ENCODE measurements around the gene AFP.
"Not testable (repeated sequence)": the region's sequence is repeated elsewhere in the genome, so short reads cannot be mapped to it uniquely, and the experiment has no call there.

AFP gene

DNA sequence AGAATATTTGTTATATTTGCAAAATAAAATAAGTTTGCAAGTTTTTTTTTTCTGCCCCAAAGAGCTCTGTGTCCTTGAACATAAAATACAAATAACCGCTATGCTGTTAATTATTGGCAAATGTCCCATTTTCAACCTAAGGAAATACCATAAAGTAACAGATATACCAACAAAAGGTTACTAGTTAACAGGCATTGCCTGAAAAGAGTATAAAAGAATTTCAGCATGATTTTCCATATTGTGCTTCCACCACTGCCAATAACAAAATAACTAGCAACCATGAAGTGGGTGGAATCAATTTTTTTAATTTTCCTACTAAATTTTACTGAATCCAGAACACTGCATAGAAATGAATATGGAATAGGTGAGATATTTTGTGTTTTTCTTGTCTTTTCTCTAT lies at the start of gene AFP:
AFP (plus strand) TSS at position 238 of the 400 bp plus-strand sequence; CDS start at position 280, 42 bp downstream.
- no peak for DNase-seq

- no peak for DNase-seq
These were observed 48.5 kb upstream of the AFP start for GRCh38 chr4:73387552-73387951.

GRCh38 chr4:73388887-73389286 lies 47.1 kb upstream of the AFP start:
- DNase-seq: no peak

- DNase-seq: not testable (repeated sequence)
These were observed 46.4 kb upstream of the AFP start for GRCh38 chr4:73389663-73390062.

DNA sequence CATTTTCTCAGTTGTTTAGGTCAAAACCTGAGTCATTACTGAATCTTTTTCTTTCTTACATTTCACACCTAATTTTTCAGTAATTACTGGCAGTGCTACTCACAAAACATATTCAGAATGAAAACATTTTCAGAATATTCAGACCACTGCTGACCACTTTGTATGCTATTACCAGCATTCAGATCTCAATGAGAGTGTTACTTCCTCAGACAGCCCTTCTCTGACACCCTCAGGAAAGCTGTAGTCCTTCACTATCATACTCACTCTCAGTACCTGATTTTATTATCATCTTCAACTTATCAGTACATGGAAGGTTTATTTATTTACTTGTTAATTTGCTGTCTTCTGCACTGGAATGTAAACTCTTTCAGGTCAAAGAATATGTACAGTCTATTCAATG lies 44.2 kb upstream of the AFP start:
- DNase-seq: no peak

- no peak for DNase-seq
These were observed 43.1 kb upstream of the AFP start for GRCh38 chr4:73392936-73393335.

DNA sequence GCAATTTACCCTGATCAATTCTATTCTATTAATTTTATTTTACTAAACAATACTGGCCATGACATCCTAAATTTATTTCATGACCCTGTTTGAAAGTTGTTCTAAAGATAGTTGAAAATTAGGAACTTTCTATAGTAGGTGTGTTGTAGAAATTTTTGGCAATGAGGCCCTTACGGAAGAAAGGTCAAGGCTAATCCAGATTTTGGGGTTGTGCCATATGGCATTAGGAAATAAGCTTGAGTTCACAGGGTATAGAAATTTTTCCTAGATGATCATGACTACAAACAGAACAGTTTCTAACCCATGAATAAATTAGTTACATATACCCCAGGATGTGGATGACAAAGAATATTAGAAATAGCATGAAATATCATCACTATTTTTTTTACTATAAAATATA lies 39.7 kb upstream of the AFP start:
- no peak for DNase-seq

- no peak for DNase-seq
These were observed 38.7 kb upstream of the AFP start for GRCh38 chr4:73396993-73397972.

DNA sequence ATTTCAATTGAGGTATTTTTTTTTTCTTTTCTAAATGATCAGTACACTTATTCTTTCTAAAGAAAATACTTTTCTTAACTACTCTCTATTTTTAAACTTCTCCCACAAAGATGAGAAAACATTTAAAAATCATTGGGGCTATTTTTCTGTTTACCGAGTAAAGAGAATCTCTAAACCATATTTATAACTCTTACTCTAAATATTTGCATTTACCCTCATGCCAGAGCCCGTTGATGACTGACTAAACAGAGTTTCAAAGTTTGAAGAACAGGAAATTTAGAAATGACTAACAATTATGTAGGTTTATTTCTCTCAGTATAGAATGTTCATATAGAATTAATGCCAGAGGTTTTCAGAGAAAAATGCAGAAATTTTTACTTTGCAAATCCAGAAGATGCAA lies 34.6 kb upstream of the AFP start:
- DNase-seq: no peak

GRCh38 chr4:73404042-73404441 lies 32.0 kb upstream of the AFP start, which contains the start of gene ALB:
TSS of gene ALB (plus strand) at chr4:73404287. CDS start at chr4:73404328, 41 bp downstream.
- no peak for DNase-seq

- no peak for DNase-seq
These were observed 31.6 kb upstream of the AFP start for GRCh38 chr4:73404457-73404856.

- no peak for DNase-seq
These were observed 30.9 kb upstream of the AFP start for GRCh38 chr4:73405138-73405537.

DNA sequence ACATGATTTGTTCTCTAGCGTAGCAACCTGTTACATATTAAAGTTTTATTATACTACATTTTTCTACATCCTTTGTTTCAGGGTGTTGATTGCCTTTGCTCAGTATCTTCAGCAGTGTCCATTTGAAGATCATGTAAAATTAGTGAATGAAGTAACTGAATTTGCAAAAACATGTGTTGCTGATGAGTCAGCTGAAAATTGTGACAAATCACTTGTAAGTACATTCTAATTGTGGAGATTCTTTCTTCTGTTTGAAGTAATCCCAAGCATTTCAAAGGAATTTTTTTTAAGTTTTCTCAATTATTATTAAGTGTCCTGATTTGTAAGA lies 29.5 kb upstream of the AFP start:
- no peak for DNase-seq

GRCh38 chr4:73407227-73407673 lies 28.8 kb upstream of the AFP start:
- DNase-seq: no peak

GRCh38 chr4:73408181-73408867 lies 27.7 kb upstream of the AFP start:
- DNase-seq: no peak

- no peak for DNase-seq
These were observed 26.8 kb upstream of the AFP start for GRCh38 chr4:73409012-73409862.

- no peak for DNase-seq
These were observed 26.0 kb upstream of the AFP start for GRCh38 chr4:73409978-73410548.

- no peak for DNase-seq
These were observed 24.9 kb upstream of the AFP start for GRCh38 chr4:73410916-73411730.

GRCh38 chr4:73411731-73412414 lies 24.1 kb upstream of the AFP start:
- DNase-seq: no peak

DNA sequence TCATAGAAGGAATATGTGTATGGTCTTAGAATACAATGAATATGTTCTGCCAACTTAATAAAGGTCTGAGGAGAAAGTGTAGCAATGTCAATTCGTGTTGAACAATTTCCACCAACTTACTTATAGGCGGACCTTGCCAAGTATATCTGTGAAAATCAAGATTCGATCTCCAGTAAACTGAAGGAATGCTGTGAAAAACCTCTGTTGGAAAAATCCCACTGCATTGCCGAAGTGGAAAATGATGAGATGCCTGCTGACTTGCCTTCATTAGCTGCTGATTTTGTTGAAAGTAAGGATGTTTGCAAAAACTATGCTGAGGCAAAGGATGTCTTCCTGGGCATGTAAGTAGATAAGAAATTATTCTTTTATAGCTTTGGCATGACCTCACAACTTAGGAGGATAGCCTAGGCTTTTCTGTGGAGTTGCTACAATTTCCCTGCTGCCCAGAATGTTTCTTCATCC lies 22.7 kb upstream of the AFP start:
- no peak for DNase-seq

DNA sequence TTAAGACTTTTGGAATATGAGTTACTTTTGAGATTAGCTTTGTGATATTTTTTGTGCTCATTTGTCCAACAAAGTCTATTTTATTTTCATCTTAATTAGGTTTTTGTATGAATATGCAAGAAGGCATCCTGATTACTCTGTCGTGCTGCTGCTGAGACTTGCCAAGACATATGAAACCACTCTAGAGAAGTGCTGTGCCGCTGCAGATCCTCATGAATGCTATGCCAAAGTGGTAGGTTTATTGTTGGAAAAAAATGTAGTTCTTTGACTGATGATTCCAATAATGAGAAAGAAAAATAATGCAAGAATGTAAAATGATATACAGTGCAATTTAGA lies 21.1 kb upstream of the AFP start:
- DNase-seq: no peak
